ENCODE measurements around the gene DOCK4.
A peak's percentile ranks its signal among the peaks of the same experiment; 100 is the strongest.

The DOCK4 gene

DNA sequence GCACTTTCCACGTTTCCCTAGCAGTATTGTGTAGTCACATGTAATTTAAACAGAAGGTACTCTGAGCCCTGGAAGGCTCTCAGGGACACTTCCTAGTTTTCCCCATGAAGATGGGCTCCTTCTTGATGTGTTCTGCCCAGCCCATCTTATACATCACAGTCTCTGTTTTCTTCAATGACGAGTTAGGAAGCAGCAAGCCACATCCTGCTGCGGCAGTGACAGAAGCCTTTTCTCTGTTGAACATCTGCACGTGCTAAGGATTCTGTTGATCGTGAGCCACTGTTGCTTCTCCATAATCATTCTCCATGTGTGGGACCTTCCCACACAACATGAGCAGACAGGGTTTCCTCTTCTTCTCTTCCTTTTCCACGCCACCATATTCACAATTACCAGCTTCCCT, 346.0 kb downstream of the DOCK4 start:
- H3K4me3 ChIP-seq (ENCODE audit: low read depth, low read length) = no peak overlapping the region
- no peak for TF ChIP-seq CTCF (conservative IDR thresholded peaks at IDR 0.05; ENCODE audit: low read depth, low read length)
- no peak for DNase-seq (ENCODE audit: low read depth)

DNA sequence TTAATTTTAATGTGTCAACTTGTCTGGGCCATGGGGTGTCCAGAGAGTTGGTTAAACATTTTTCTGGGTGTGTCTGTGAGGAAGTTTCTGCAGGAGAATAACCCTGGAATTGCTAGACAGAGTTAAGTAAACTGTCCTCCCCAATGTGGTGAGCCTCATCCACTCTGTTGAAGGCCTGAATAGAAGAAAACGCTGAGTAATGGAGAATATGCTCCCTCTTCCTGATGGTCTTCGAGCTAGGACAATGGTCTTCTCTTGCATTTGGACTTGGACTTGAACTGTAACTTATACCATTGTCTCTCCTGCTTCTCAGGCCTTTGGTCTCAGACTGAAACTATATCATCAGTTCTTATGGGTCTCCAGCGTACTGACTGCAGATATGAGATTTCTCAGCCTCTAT, 347.9 kb downstream of the DOCK4 start:
- H3K4me3 ChIP-seq (ENCODE audit: low read depth, low read length) = no peak overlapping the region
- no peak for TF ChIP-seq CTCF (conservative IDR thresholded peaks at IDR 0.05; ENCODE audit: low read depth, low read length)
- no peak for DNase-seq (ENCODE audit: low read depth)

- H3K4me3 ChIP-seq (ENCODE audit: low read depth, low read length) = no peak overlapping the region
- peak; percentile 77 for DNase-seq (ENCODE audit: low read depth)
- peak; percentile 70 for TF ChIP-seq CTCF (conservative IDR thresholded peaks at IDR 0.05; ENCODE audit: low read depth, low read length)
Measured at GRCh38 chr7:111855842-111856227, 350.4 kb downstream of the DOCK4 start.

GRCh38 chr7:111855161-111855841, 350.9 kb downstream of the DOCK4 start:
- TF ChIP-seq CTCF (conservative IDR thresholded peaks at IDR 0.05; ENCODE audit: low read depth, low read length) = peak; percentile 84
- peak; percentile 92 for DNase-seq (ENCODE audit: low read depth)
- no peak overlapping the region for H3K4me3 ChIP-seq (ENCODE audit: low read depth, low read length)

DNA sequence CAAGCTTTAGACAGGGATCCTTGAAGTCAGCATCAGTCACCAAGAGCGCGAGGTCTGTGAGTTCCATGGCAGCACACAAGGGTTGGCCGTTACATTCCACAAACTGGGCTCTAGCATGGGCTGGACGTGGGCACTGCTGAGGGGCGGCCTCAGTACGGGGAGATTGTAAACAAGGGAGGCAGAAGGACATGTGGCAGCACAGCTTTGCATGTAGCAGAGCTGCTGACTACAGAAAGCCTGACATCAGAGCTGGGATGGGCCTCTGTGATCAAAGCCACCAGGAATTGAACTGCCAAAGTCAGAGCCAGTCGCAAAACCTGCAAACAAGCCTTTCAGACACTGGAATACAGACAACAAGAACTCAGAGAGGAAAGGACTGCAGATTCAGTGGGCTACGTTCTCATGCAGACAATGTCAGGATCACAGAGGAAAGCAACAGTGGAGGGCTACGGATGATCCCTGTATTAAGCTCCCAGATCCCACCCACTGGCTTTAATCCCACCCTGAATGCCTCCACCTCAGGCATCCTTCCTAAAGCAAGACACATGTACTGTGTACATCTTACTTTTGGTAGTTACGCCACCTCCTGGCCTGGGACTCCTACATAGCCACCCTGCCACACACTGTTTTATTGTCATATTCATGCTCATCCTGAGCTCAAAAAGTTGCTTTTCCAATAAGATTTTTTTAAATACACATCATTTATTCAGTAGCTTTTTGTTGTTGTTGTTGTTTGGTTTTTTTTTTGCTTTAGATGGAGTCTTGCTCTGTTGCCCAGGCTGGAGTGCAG, 352.8 kb downstream of the DOCK4 start:
- TF ChIP-seq CTCF (conservative IDR thresholded peaks at IDR 0.05; ENCODE audit: low read depth, low read length) = peak; percentile 45
- DNase-seq (ENCODE audit: low read depth) = peak; percentile 26
- H3K4me3 ChIP-seq (ENCODE audit: low read depth, low read length) = no peak overlapping the region

GRCh38 chr7:111852081-111852480, 354.1 kb downstream of the DOCK4 start:
- no peak for TF ChIP-seq CTCF (conservative IDR thresholded peaks at IDR 0.05; ENCODE audit: low read depth, low read length)
- no peak overlapping the region for H3K4me3 ChIP-seq (ENCODE audit: low read depth, low read length)
- DNase-seq (ENCODE audit: low read depth) = no peak
